Stimulated activated CD8-positive, alpha-beta memory T cell treated with anti-CD3 and anti-CD28 coated beads, Interleukin-12 subunit alpha, Interleukin-12 subunit beta, amount 100 ng/mL, for 4 hours (primary cell): ENCODE data around the gene GLP2R.

Experiments
- DNase-seq: peaks from one replicate; pipeline ENCODE4 v3.0.0-alpha.2; 2020; ENCODE audit warnings: low read depth

GLP2R gene

GRCh38 chr17:9925457-9925856 is 99.7 kb downstream of the GLP2R start:
- DNase-seq, result no peak

- DNase-seq, result no peak
Observed at GRCh38 chr17:9926150-9926804, 100.6 kb downstream of the GLP2R start.

DNA sequence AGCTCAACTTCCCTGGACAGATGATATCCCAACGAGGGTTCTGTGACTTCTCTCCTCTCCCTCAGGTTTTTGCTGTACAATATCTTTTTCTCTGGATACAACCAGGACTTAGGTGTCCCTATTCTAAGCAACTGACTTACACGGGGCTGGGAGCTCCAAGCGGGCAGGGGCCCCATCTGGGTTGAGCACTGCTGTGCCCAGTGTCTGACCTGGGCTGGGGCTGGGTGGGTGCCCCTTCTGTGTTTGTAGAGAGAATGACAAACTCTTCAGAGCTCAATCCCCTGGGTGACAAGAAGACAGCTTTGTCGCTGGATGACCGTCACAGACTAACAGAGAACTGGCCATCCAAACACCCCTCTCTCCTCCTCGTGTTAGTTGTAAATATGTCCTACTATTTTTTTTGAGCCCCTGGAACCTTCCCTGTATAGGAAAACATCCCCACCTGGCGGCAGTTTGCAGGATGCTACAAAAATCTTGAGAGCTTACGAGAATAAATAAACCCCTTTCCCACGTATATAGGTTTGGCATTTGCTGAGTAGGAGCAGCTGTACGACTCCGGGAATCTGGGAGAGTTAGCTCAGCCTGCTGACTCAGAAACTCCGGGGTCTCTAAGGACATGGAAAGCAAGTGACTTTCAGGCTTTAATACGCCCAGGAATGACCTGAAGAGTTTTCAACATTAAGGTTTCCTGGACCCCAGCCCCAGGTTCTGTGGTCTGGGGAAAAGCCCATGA is 103.0 kb downstream of the GLP2R start:
- DNase-seq, result no peak

- no peak for DNase-seq
Observed at GRCh38 chr17:9929871-9930270, 104.1 kb downstream of the GLP2R start.

- DNase-seq, result no peak
Observed at GRCh38 chr17:9931144-9931741, 105.5 kb downstream of the GLP2R start.

- DNase-seq, result no peak
Observed at GRCh38 chr17:9932491-9932890, 106.8 kb downstream of the GLP2R start.

- no peak for DNase-seq
Observed at GRCh38 chr17:9934331-9934730, 108.6 kb downstream of the GLP2R start.

GRCh38 chr17:9935408-9935807 is 109.7 kb downstream of the GLP2R start:
- DNase-seq, result no peak

- no peak for DNase-seq
Observed at GRCh38 chr17:9936095-9936494, 110.4 kb downstream of the GLP2R start.

DNA sequence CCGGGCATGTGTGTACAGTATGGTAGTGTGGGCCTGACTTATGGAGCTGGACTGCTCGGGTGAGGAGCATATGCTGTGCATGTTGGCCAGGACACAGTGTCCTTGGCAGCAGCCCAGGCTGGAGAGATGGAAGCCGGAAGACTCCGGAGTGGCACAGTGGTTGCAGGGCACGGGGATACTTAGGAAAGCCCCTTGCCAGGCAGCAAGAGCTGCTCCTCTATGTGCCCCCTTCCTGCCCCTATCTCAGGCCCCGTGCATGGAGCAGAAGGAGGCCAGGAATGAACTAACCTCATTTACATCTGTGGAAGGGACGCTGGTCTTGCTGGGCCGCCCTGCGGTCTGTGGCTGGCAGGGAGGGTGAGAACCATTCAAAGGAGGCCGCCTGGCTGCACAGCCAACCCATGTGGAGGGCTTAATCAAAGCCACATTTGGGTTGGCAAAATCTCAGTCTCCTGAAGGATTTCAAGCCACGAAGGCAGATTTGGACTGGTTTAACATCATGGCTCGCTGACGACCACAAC is 111.6 kb downstream of the GLP2R start:
- no peak for DNase-seq

- no peak for DNase-seq
Observed at GRCh38 chr17:9937901-9938300, 112.2 kb downstream of the GLP2R start.

DNA sequence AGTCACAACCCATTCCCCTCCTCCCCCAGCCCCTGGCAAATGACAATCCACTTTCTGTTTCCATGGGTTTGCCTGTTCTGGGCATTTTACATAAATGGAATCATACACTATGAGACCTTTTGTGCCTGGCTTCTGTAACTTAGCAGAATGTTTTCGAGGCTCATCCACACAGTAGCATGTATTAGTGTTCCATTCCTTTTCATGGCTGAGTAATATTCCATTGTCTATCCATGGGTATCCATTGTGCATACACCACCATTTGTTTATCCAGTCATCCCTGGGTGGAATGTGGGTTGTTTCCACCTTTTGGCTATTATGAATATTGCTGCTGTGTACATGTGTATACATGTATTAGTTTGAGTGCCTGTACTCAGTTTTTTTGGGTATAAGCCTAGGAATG is 113.0 kb downstream of the GLP2R start:
- DNase-seq, result no peak

DNA sequence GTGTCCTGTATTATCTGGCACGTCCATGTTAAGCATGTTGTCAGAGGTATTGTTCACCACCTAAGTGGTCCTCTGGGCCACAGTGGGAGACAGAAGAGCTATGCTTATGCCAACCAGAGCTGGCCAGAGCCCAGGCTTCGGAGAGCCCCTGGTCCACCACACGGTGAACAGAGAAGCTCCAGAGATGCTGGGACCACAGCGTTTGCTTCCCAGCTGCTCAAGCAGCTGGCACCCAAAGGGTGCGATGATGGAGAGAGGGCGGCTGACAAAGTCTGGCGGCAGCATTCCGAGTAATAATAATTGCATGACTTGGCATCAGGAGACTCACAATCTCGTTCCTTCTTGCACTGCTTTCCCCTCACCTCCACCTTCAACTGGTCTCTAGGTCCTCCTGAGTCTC is 115.1 kb downstream of the GLP2R start:
- no peak for DNase-seq

DNA sequence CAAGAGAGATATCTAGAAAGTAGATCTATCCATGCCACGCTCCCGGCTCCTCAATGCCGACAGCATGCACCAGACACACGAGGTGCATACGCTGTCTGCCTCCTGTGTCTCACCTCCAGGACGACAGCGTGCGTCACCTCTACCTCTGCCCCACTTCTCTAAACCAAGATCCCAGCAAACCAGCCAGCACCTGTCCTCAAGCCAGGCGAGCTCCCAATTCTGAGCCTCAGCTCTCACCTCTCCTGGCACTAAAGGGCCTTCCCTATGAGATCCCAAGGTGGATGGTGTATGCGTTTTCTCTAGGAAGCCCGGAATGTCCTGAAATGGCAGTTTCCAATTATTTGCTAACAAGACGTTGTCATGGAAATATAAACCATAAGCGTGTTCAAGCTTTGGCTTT is 115.6 kb downstream of the GLP2R start:
- no peak for DNase-seq
